SU-DHL-6 (cell line): ENCODE results near the gene PTPRG.

Source experiments
- H2AFZ ChIP-seq: fragments of 200-600 bp; sonication (generic); 2 replicates; pipeline ENCODE4 v1.6.1; 2014; ENCODE audit warnings: low read depth, mild to moderate bottlenecking, moderate library complexity, mixed read lengths, antibody characterized with exemption, low read length; ENCODE audit not compliant: severe bottlenecking
- H3F3A ChIP-seq: fragments of 200-600 bp; shearing (Covaris generic); 2 replicates; pipeline ENCODE4 v1.6.0; 2016; ENCODE audit warnings: antibody characterized with exemption, mild to moderate bottlenecking; ENCODE audit not compliant: insufficient read depth
- H3K27ac ChIP-seq: fragments of 200-600 bp; sonication (generic); 2 replicates; pipeline ENCODE4 v1.5.1; 2016; ENCODE audit warnings: low read depth, mild to moderate bottlenecking, low read length, moderate library complexity, mixed read lengths
- H3K27me3 ChIP-seq: fragments of 200-600 bp; sonication (generic), shearing (Covaris generic); 2 replicates; pipeline ENCODE4 v1.6.0; 2014; ENCODE audit warnings: mild to moderate bottlenecking, low read length
- H3K36me3 ChIP-seq: fragments of 200-600 bp; sonication (generic); 2 replicates; pipeline ENCODE4 v1.6.1; 2014; ENCODE audit warnings: mild to moderate bottlenecking, low read length, mixed read lengths
- H3K4me2 ChIP-seq: fragments of 300-600, 200-600 bp; shearing (Covaris generic), sonication (generic); 2 replicates; pipeline ENCODE4 v1.6.0; 2014; ENCODE audit warnings: low read length, low read depth, mild to moderate bottlenecking; ENCODE audit not compliant: poor library complexity, severe bottlenecking
- H3K4me3 ChIP-seq: fragments of 200-600 bp; sonication (generic); 2 replicates; pipeline ENCODE4 v1.5.1; 2014; ENCODE audit warnings: antibody characterized with exemption, low read length, mild to moderate bottlenecking, mixed read lengths; ENCODE audit not compliant: insufficient read depth, poor library complexity, severe bottlenecking
- H3K79me2 ChIP-seq: fragments of 200-600 bp; sonication (generic); 2 replicates; pipeline ENCODE4 v1.6.1; 2014; ENCODE audit warnings: mild to moderate bottlenecking, low read length, moderate library complexity; ENCODE audit not compliant: insufficient read depth
- H3K9ac ChIP-seq: fragments of 200-600 bp; sonication (generic); 2 replicates; pipeline ENCODE4 v1.7.0; 2014; ENCODE audit warnings: mild to moderate bottlenecking, low read length
- H3K9me2 ChIP-seq: fragments of 200-600 bp; sonication (generic); replicated peaks from 2 replicates; pipeline ENCODE4 v1.6.1; 2014; ENCODE audit warnings: low read length; ENCODE audit not compliant: insufficient read depth
- H3K9me3 ChIP-seq: fragments of 200-600 bp; sonication (generic); 2 replicates; pipeline ENCODE4 v1.6.1; 2014; ENCODE audit warnings: low read length, mixed read lengths; ENCODE audit not compliant: insufficient read depth
- H4K20me1 ChIP-seq: fragments of 200-600 bp; sonication (generic); 2 replicates; pipeline ENCODE4 v1.6.1; 2014; ENCODE audit warnings: low read depth, mild to moderate bottlenecking, antibody characterized with exemption, low read length, moderate library complexity, mixed read lengths
- EZH2phosphoT487 ChIP-seq: fragments of 200-600 bp; sonication (generic), shearing (Covaris generic); conservative IDR thresholded peaks from 2 replicates; pipeline ENCODE4 v1.6.1; 2018; ENCODE audit warnings: mild to moderate bottlenecking, antibody characterized with exemption, low read length, moderate library complexity, mixed read lengths
- TF ChIP-seq, protein P1 (sequence below): fragments of 200-600 bp; sonication (generic); IDR thresholded peaks from one replicate; pipeline ENCODE4 v1.5.1; 2017; ENCODE audit warnings: antibody characterized with exemption, mild to moderate bottlenecking, low read length, moderate library complexity; ENCODE audit not compliant: insufficient read depth, poor library complexity, severe bottlenecking

The PTPRG gene

DNA sequence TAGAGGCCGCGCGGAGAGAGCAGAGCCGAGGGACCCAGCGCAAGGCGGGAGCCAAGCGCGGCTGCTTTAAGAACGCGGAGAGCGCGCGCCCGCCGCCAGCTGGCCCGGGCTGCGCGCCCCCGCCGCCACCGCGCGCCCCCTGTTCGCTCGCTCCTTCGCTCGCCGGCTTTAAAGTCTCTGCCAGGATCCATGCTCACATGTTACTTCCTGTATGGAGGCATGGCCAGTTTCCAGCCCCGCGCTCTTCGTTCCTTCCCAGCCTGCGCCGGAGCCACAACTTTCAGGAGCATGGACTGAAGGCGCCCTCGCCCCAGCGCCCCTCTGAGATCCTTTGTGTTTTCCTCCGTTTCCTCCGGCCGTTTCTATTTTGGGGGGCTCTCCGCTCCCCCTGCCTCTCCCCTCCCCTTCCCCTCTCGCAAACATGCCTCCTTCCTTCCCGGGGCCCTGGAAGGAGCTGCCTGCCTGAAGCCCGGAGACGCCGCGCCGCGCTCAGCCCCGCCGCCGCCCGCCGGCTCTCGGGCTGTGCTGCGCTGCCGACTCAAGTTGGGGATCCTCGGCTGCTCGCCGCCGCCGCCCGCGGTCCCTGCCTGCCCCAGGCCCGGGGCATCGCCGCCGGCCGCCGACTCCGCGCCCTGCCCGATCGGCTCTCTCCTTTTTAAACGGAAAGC is at the start of gene PTPRG:
Gene PTPRG (plus strand): TSS at position 198 of the 668 bp plus-strand sequence. CDS start 717 bp downstream, outside the sequence.
- Histone ChIP-seq H3K9me3 (no peaks in the 10 kb centered on the region), H4K20me1 (no peaks in the 10 kb centered on the region), H3F3A (no peaks in the 10 kb centered on the region), H3K27ac (peak within 1 kb of the TSS; percentile 65), H2AFZ (peak within 1 kb of the TSS; percentile 98), H3K36me3 (no peaks in the 10 kb centered on the region), H3K9ac (peak within 1 kb of the TSS; percentile 84), H3K9me2 (no peaks in the 10 kb centered on the region), H3K4me2 (peak within 1 kb of the TSS; percentile 72), H3K27me3 (no peaks in the 10 kb centered on the region), H3K4me3 (peak within 1 kb of the TSS; percentile 94), H3K79me2 (no peaks in the 10 kb centered on the region)
- TF ChIP-seq EZH2phosphoT487 = no peak
- TF ChIP-seq, protein P1, sequence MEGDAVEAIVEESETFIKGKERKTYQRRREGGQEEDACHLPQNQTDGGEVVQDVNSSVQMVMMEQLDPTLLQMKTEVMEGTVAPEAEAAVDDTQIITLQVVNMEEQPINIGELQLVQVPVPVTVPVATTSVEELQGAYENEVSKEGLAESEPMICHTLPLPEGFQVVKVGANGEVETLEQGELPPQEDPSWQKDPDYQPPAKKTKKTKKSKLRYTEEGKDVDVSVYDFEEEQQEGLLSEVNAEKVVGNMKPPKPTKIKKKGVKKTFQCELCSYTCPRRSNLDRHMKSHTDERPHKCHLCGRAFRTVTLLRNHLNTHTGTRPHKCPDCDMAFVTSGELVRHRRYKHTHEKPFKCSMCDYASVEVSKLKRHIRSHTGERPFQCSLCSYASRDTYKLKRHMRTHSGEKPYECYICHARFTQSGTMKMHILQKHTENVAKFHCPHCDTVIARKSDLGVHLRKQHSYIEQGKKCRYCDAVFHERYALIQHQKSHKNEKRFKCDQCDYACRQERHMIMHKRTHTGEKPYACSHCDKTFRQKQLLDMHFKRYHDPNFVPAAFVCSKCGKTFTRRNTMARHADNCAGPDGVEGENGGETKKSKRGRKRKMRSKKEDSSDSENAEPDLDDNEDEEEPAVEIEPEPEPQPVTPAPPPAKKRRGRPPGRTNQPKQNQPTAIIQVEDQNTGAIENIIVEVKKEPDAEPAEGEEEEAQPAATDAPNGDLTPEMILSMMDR = no peak

DNA sequence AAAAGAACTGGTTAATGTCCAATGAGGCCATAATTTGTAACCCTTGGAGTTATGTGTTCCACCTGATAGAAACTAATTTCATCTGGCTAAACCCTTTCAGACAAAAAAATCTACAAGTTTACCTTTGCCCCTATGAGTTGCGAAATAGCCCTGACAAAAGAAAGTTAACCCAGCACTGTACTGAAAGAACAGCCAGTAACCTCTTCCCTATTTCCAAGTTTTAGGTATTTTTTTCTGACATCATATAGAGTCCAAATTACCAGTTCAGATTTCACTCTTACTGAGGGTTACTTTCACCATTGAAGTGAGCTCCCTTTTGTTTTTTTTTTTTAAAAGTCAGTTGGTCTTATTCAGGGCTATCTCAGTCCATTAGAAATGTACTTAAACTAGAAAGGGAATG is 42.8 kb upstream of the PTPRG start:
- Histone ChIP-seq H3K9me2 (no peaks in the 10 kb centered on the region), H3K27me3 (no peaks in the 10 kb centered on the region), H3K27ac (no peak overlapping the region), H3K4me2 (no peak overlapping the region), H3K36me3 (no peaks in the 10 kb centered on the region), H3K9ac (no peak overlapping the region), H3F3A (no peaks in the 10 kb centered on the region), H2AFZ (no peak overlapping the region), H3K4me3 (no peak overlapping the region), H3K79me2 (no peaks in the 10 kb centered on the region), H4K20me1 (no peaks in the 10 kb centered on the region), H3K9me3 (no peaks in the 10 kb centered on the region)
- TF ChIP-seq EZH2phosphoT487 = no peak
- TF ChIP-seq, protein P1 = no peak

DNA sequence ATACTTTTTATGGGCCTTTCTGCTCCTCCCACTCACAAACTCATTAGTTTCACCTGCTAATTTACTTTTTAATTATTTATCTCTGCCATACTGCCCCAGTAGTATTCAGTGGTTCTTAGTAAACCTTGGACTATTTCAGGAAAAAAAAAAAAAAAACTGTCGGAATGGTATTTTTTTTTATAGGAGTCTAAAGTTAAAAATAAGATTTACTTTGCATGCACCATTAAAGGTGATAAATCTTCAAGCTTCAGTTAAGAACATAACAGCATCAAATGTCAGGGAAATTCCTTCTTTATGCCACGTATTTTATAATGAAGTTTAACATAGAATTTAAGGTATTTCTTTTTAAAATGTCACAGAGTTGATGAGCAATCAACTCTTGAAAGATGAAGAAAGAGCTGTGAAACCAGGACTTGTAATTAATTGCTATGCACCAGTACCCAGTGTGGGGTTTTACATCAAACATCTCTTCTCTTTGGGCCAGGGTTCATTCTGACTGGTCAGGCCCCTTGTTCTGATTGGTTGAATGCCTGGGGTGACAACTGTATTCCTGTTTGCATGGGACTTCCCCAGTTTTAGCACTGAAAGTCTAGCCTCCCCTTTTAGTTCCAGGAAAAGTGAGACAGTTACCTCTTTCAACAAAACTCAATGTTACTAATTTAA is 40.3 kb upstream of the PTPRG start:
- Histone ChIP-seq H3K9me3 (no peaks in the 10 kb centered on the region), H3K27me3 (no peaks in the 10 kb centered on the region), H3K27ac (no peak overlapping the region), H3K4me2 (no peak overlapping the region), H3K9me2 (no peaks in the 10 kb centered on the region), H3K36me3 (no peaks in the 10 kb centered on the region), H3F3A (no peaks in the 10 kb centered on the region), H2AFZ (no peak overlapping the region), H3K9ac (no peak overlapping the region), H4K20me1 (no peaks in the 10 kb centered on the region), H3K79me2 (no peaks in the 10 kb centered on the region), H3K4me3 (no peak overlapping the region)
- no peak for TF ChIP-seq EZH2phosphoT487
- TF ChIP-seq, protein P1 = no peak
